Skin epidermis (tissue), 12 donors: ENCODE data around the gene ZNRF2.
"Not testable (repeated sequence)": the region's sequence is repeated elsewhere in the genome, so short reads cannot be mapped to it uniquely, and the experiment has no call there.

Experiments
- H3K27ac ChIP-seq, 21 experiments: fragments of 200-600 bp; sonication (generic) in 11 of 21; one replicate each; pipeline ENCODE4 v1.5.0; 2020; ENCODE audit warnings: mild to moderate bottlenecking in 3 of 21, inconsistent platforms in 2 of 21, moderate library complexity in 2 of 21
- H3K4me3 ChIP-seq, 7 experiments: fragments of 200-600 bp; sonication (generic) in 2 of 7; one replicate each; pipeline ENCODE4 v1.5.0; 2020; ENCODE audit warnings: inconsistent platforms in 2 of 7, mild to moderate bottlenecking in 2 of 7, moderate library complexity in 1 of 7

Gene ZNRF2

DNA sequence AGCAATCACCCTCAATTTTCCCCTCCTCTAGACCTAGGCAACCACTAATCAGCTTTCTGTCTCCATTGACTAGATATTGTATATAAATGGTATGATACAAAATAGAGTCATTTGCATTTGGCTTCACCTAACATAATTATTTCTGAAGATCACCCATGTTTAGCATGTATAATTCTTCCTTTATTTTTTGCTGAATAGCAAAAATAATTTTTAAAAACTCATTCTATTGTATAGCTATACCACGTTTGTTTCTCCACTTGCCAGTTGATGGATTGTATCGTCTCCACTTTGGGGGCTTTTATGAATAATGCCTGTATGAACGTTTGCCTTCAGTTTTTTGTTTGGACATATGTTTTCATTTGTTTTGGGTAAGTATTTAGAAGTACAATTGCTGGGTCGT lies 95.3 kb downstream of the ZNRF2 start:
- no peak overlapping the region for H3K4me3 ChIP-seq
- no peak overlapping the region for H3K27ac ChIP-seq

DNA sequence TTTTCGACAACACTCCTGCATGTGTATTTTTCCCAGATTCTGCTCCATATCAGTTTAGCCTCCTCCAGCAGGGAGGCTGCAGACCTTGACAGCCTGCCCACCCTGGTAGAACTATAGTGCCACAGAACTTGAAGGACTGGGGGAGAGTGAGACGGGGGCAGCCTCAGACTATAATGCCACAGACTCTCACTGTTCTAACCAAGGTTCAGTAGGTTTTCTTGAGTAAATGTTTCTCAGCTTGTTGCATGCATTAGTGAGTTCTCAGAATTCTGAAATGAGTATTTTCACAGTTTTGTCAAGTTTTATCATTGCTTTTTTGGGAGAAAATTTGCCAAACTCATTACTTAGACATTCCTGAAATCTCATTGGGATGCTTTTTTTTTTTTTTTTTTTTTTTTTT lies 95.9 kb downstream of the ZNRF2 start:
- Histone ChIP-seq H3K27ac (no peak overlapping the region), H3K4me3 (no peak overlapping the region)

- H3K27ac ChIP-seq, H3K4me3 ChIP-seq: not testable (repeated sequence)
These were observed 96.4 kb downstream of the ZNRF2 start for GRCh38 chr7:30380824-30381223.

GRCh38 chr7:30382607-30383006 lies 98.2 kb downstream of the ZNRF2 start:
- Histone ChIP-seq H3K27ac (no peak overlapping the region), H3K4me3 (no peak overlapping the region)

- H3K4me3 ChIP-seq, result no peak overlapping the region
- H3K27ac ChIP-seq, result no peak overlapping the region
These were observed 105.4 kb downstream of the ZNRF2 start for GRCh38 chr7:30389791-30390190.

DNA sequence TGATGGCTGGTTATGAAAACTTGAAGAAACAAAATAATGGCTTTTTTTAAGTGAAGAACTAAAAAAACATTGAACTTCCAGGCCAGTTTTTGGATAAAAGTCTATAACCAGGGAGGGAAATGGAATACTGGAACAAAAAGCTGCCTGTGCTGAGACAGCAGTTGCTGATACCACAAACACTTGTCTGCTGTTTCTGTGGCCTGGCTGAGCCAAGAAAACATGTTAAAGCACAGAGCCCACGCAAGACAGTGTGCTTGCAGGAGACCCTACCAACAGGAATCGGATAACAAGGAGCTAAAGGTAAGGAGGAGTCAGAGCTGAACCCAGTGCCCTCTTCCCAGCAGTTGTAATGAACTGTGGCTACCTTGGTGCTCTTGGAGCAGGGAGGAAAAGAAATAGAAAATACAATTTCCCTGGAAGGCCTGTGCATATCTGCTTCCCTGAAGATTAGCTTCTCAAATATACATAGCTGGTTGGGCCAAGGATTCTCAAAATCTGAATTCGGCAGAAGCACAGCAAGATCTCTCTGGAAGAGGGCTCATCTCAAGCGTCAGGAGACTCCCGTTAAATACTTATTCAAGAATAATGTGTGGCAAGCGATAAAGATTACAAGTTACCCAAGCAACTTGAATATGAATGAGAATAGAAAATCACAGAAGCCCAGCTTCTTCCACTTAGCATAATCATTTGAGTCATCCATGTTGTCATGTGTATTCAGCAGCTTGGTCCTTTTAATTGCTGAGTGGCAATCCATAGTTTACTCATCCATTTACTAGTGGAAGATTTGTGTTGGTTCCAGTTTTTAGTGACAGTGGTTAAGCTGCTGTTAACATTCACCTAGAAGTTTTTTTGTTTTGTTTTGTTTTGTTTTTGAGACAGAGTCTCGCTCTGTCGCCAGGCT lies 106.6 kb downstream of the ZNRF2 start:
- Histone ChIP-seq H3K4me3 (no peak overlapping the region), H3K27ac (peak overlapping the region in 2 of 21 experiments; percentile 10 to 34)

DNA sequence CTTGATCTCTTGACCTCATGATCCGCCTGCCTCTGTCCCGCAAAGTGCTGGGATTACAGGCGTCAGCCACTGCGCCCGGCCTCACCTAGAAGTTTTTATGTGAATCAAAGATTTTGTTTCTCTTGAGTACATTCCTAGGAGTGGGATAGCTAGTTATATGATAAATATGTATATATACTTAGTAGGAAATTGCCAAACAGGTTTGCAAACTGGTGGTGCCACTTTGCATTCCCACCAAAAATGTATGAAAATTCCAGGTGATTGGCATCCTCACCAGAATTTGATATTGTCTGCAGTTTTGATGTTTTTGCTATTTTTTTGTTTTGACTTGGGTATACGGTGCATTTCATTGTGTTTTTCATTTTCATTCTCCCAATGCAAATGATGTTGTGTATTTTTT lies 107.4 kb downstream of the ZNRF2 start:
- Histone ChIP-seq H3K27ac (no peak overlapping the region), H3K4me3 (no peak overlapping the region)

DNA sequence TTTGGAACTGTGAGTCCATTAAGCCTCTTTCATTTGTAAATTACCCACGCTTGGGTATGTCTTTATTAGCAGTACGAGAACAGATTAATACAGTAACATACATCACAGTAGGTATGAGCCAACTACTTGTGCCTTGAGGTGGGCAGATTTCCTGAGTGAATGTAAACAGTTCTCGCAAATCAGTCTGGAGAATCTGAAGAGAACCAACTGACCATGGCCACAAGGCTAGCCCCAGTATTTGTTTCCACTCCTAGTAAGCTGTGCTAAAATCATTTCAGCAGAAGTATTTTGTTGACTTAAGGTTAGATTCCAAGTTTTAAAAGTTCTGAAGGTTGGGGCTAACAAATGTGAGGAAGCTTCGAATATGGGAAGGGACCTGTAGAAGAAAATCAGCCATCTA lies 111.3 kb downstream of the ZNRF2 start:
- Histone ChIP-seq H3K27ac (no peak overlapping the region), H3K4me3 (no peak overlapping the region)

- no peak overlapping the region for H3K27ac ChIP-seq
- no peak overlapping the region for H3K4me3 ChIP-seq
These were observed 112.0 kb downstream of the ZNRF2 start for GRCh38 chr7:30396389-30396788.

GRCh38 chr7:30403477-30403876 lies 119.1 kb downstream of the ZNRF2 start:
- Histone ChIP-seq H3K4me3 (no peak overlapping the region), H3K27ac (no peak overlapping the region)

DNA sequence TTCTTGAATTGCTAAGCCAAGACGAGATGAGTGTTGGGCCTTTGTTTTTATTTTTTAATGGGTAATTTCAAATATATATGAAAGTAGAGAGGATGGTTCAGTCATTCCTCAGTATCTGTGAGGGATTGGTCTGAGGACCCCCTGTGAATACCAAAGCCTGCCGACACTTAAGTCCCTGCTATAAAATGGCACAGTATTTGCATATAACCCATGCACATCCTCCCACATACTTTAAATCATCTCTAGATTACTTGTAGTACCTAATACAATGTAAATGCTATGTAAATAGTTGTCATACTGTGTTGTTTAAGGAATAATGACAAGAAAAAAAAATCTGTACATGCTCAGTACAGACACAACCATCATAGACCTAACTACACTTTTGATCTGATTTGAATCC lies 120.8 kb downstream of the ZNRF2 start:
- no peak overlapping the region for H3K27ac ChIP-seq
- no peak overlapping the region for H3K4me3 ChIP-seq

- Histone ChIP-seq H3K27ac (peak overlapping the region in 10 of 21 experiments; percentile 2 to 77 (median 50)), H3K4me3 (no peak overlapping the region)
These were observed 122.4 kb downstream of the ZNRF2 start for GRCh38 chr7:30406664-30407425.

DNA sequence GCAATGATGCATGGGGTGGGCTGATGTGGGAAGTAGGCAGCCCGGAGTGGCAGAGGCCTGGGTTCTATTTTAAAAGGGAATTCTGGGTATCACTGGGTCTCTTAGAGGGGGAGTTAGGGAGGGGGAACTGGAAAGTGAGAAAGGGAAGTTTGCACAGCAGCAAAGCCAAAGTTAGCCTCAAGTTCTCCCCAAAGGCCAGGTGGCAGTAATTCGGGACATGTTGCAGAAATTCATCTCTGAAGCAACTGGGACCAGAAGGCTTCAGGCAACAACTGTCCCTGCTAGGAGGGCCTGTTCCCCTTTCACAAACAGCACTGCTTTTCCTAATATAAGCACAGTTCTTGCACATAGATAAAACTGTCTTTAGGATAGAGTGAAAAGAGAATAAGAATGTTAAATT lies 126.8 kb downstream of the ZNRF2 start:
- Histone ChIP-seq H3K27ac (peak overlapping the region in 1 of 21 experiments; percentile 42), H3K4me3 (no peak overlapping the region)

GRCh38 chr7:30411897-30412296 lies 127.5 kb downstream of the ZNRF2 start:
- Histone ChIP-seq H3K4me3 (no peak overlapping the region), H3K27ac (peak overlapping the region in 1 of 21 experiments; percentile 42)

GRCh38 chr7:30412782-30413504 lies 128.5 kb downstream of the ZNRF2 start:
- Histone ChIP-seq H3K27ac (peak overlapping the region in 1 of 21 experiments; percentile 42), H3K4me3 (no peak overlapping the region)

GRCh38 chr7:30413864-30414263 lies 129.5 kb downstream of the ZNRF2 start:
- Histone ChIP-seq H3K4me3 (no peak overlapping the region), H3K27ac (no peak overlapping the region)
